HepG2 (cell line): ENCODE data around the gene GEMIN2. TPM values are rescaled to one million over a fixed set of nuclear protein-coding genes. Genes with fewer than 3 reads are reported as not detected.

Experiments used
- ATAC-seq: fragments of 200-7000 bp; cut with Tn5 transposase; 3 replicates; pipeline ENCODE4 v1.9.1; 2020; ENCODE audit warnings: mild to moderate bottlenecking, moderate library complexity
- BruUV-seq: library from RNA; stranded (reverse); fragments of 400-500 nt; replicated peaks from 2 replicates; lab custom pipeline; 2021; lab: Mats Ljungman, UMichigan
- CTCF ChIA-PET: fragments of 300-600 bp; formaldehyde crosslinking; extraction: SDS; loops from one replicate; lab custom pipeline; 2021; ENCODE audit warnings: low total read pairs, inconsistent platforms, low intra/inter-chr PET ratio; lab: Yijun Ruan, JAX
- POLR2A ChIA-PET: fragments of 350-600 bp; sonication (Branson Sonifier 250); formaldehyde crosslinking; loops from one replicate; lab custom pipeline; 2020; ENCODE audit warnings: antibody characterized with exemption, inconsistent platforms; lab: Yijun Ruan, JAX
- DNase-seq: peaks from one replicate; pipeline ENCODE4 v3.0.0-alpha.2; 2015; ENCODE audit warnings: low spot score
- FAIRE-seq: peaks from 3 replicates; lab custom pipeline; 2011; peaks lifted over from hg19 to GRCh38; lab: Jason Lieb, UNC
- H2AFZ ChIP-seq: one replicate; pipeline ENCODE4 v1.6.1; 2011; ENCODE audit warnings: low read length, inconsistent platforms
- H3K27ac ChIP-seq: fragments of 300-600 bp; 3 replicates; pipeline ENCODE4 v1.8.0; 2011; ENCODE audit warnings: mixed run types, mild to moderate bottlenecking, mixed read lengths, low read length, inconsistent platforms; ENCODE audit not compliant: insufficient read depth; ENCODE audit errors: extremely low read length
- H3K27me3 ChIP-seq, 2 experiments: fragments of 200-600 bp in 1 of 2; 2 replicates in 1 of 2; 3 replicates in 1 of 2; pipeline versions ENCODE4 v1.6.0 to v1.8.0; 2011; ENCODE audit warnings: low read length in 2 of 2, mild to moderate bottlenecking in 2 of 2, moderate library complexity in 2 of 2, inconsistent platforms in 1 of 2; ENCODE audit not compliant: insufficient read depth in 2 of 2, control insufficient read depth in 1 of 2
- H3K36me3 ChIP-seq, 2 experiments: fragments of 200-600 bp in 1 of 2; replicated peaks in 1 of 2; 2 replicates in 1 of 2; 3 replicates in 1 of 2; pipeline versions ENCODE4 v1.5.1 to v1.8.0; 2011; ENCODE audit warnings: low read length in 2 of 2, inconsistent platforms in 1 of 2; ENCODE audit not compliant: insufficient read depth in 2 of 2, control insufficient read depth in 1 of 2
- H3K4me1 ChIP-seq: 2 replicates; pipeline ENCODE4 v1.5.1; 2012; ENCODE audit warnings: low read length, inconsistent platforms; ENCODE audit not compliant: insufficient read depth
- H3K4me2 ChIP-seq: 2 replicates; pipeline ENCODE4 v1.6.0; 2011; ENCODE audit warnings: low read depth, low read length, inconsistent platforms
- H3K4me3 ChIP-seq, 3 experiments: fragments of 200-600 bp in 1 of 3; sonication (generic), shearing (Covaris generic) in 1 of 3; replicated peaks in 1 of 3; 2 replicates each; pipeline ENCODE4 v1.5.1; 2011 to 2016; ENCODE audit warnings: low read length in 3 of 3, inconsistent platforms in 2 of 3, low read depth in 2 of 3, mild to moderate bottlenecking in 2 of 3, control low read depth in 1 of 3, mixed read lengths in 1 of 3; ENCODE audit not compliant: insufficient read depth in 1 of 3
- H3K79me2 ChIP-seq: one replicate; pipeline ENCODE4 v1.6.1; 2011; ENCODE audit warnings: low read length, inconsistent platforms; ENCODE audit not compliant: insufficient read depth
- H3K9ac ChIP-seq: 2 replicates; pipeline ENCODE4 v1.6.0; 2011; ENCODE audit warnings: mild to moderate bottlenecking, low read depth, low read length, inconsistent platforms; ENCODE audit not compliant: insufficient read depth
- H3K9me3 ChIP-seq: 2 replicates; pipeline ENCODE4 v1.5.1; 2012; ENCODE audit warnings: mild to moderate bottlenecking, low read length
- H4K20me1 ChIP-seq: 2 replicates; pipeline ENCODE4 v1.6.0; 2011; ENCODE audit warnings: inconsistent platforms, mild to moderate bottlenecking, low read length, moderate library complexity; ENCODE audit not compliant: insufficient read depth
- ATF7 ChIP-seq, 2 experiments: fragments of 450-650 bp in 1 of 2; sonication (generic) in 1 of 2; formaldehyde crosslinking in 1 of 2; IDR thresholded peaks; 2 replicates each; pipeline versions ENCODE4 v1.4.0 to v1.6.1; 2016 to 2020; ENCODE audit warnings: antibody characterized with exemption in 1 of 2, mild to moderate bottlenecking in 1 of 2, missing genetic modification reagents in 1 of 2
- ATM ChIP-seq: fragments of 450-650 bp; IDR thresholded peaks from 2 replicates; pipeline ENCODE4 v1.7.1; 2017; ENCODE audit warnings: mild to moderate bottlenecking, borderline replicate concordance
- DNMT3B ChIP-seq: conservative IDR thresholded peaks from 2 replicates; pipeline ENCODE4 v1.6.1; 2016; ENCODE audit warnings: missing biosample characterization, control low read depth
- FOXA1 ChIP-seq, 2 experiments: fragments of 450-650 bp in 1 of 2; sonication (generic) in 1 of 2; formaldehyde crosslinking in 1 of 2; IDR thresholded peaks; 2 replicates each; pipeline versions ENCODE4 v1.4.0 to v1.6.1; 2016 to 2020; ENCODE audit warnings: missing genetic modification reagents in 1 of 2
- FOXK2 ChIP-seq: fragments of 450-650 bp; IDR thresholded peaks from 2 replicates; pipeline ENCODE4 v1.6.1; 2016
- FOXP1 ChIP-seq, 2 experiments: fragments of 450-650 bp in 1 of 2; IDR thresholded peaks; 2 replicates each; pipeline ENCODE4 v1.6.1; 2017 to 2018; ENCODE audit warnings: antibody characterized with exemption in 1 of 2
- IRX3 ChIP-seq: sonication (generic); formaldehyde crosslinking; IDR thresholded peaks from 2 replicates; pipeline ENCODE4 v1.8.1; 2023; ENCODE audit warnings: mild to moderate bottlenecking, low read depth, missing genetic modification reagents, borderline replicate concordance
- JUNB ChIP-seq: sonication (generic); formaldehyde crosslinking; IDR thresholded peaks from 2 replicates; pipeline ENCODE4 v1.8.0; 2022; ENCODE audit warnings: missing genetic modification reagents, mild to moderate bottlenecking, borderline replicate concordance
- MED13 ChIP-seq: sonication (generic); formaldehyde crosslinking; IDR thresholded peaks from 2 replicates; pipeline ENCODE4 v1.5.0; 2020; ENCODE audit warnings: missing genetic modification reagents
- NR2F1 ChIP-seq, 2 experiments: fragments of 450-650 bp in 1 of 2; formaldehyde crosslinking in 1 of 2; IDR thresholded peaks; 2 replicates each; pipeline versions ENCODE4 v1.5.0 to v1.6.1; 2016 to 2020; ENCODE audit warnings: mild to moderate bottlenecking in 1 of 2, missing compliant biosample characterization in 1 of 2, missing genetic modification reagents in 1 of 2, moderate library complexity in 1 of 2
- POLR2A ChIP-seq, 2 experiments: IDR thresholded peaks; 2 replicates each; pipeline ENCODE4 v1.6.1; 2011; ENCODE audit warnings: low read depth in 2 of 2, low read length in 2 of 2, mild to moderate bottlenecking in 1 of 2, moderate library complexity in 1 of 2; ENCODE audit not compliant: insufficient read depth in 1 of 2
- RAD51 ChIP-seq: fragments of 450-650 bp; IDR thresholded peaks from 2 replicates; pipeline ENCODE4 v1.6.1; 2016; ENCODE audit warnings: borderline replicate concordance
- SP1 ChIP-seq, 2 experiments: fragments of 450-650 bp in 1 of 2; sonication (generic) in 1 of 2; formaldehyde crosslinking in 1 of 2; IDR thresholded peaks; 2 replicates each; pipeline versions ENCODE4 v1.4.0 to v1.6.1; 2016 to 2020; ENCODE audit warnings: missing genetic modification reagents in 1 of 2
- SP140L ChIP-seq: sonication (generic); formaldehyde crosslinking; IDR thresholded peaks from 2 replicates; pipeline ENCODE4 v1.4.0; 2020; ENCODE audit warnings: missing genetic modification reagents, borderline replicate concordance
- SRF ChIP-seq: IDR thresholded peaks from 2 replicates; pipeline ENCODE4 v1.6.1; 2011; ENCODE audit warnings: mild to moderate bottlenecking, low read depth, low read length, moderate library complexity
- TBX2 ChIP-seq: sonication (generic); formaldehyde crosslinking; IDR thresholded peaks from 2 replicates; pipeline ENCODE4 v1.5.0; 2020; ENCODE audit warnings: missing genetic modification reagents, mild to moderate bottlenecking, borderline replicate concordance
- ZNF18 ChIP-seq: sonication (generic); formaldehyde crosslinking; IDR thresholded peaks from 2 replicates; pipeline ENCODE4 v1.8.0; 2022; ENCODE audit warnings: mild to moderate bottlenecking, missing genetic modification reagents; ENCODE audit not compliant: insufficient replicate concordance
- ZNF430 ChIP-seq: sonication (generic); formaldehyde crosslinking; IDR thresholded peaks from 2 replicates; pipeline ENCODE4 v1.9.0; 2021; ENCODE audit warnings: mild to moderate bottlenecking, missing genetic modification reagents
- ZNF441 ChIP-seq: sonication (generic); formaldehyde crosslinking; IDR thresholded peaks from 2 replicates; pipeline ENCODE4 v1.7.0; 2021; ENCODE audit warnings: missing genetic modification reagents, borderline replicate concordance
- ZNF598 ChIP-seq: sonication (generic); formaldehyde crosslinking; IDR thresholded peaks from 2 replicates; pipeline ENCODE4 v1.5.1; 2020; ENCODE audit warnings: mild to moderate bottlenecking, missing genetic modification reagents, borderline replicate concordance
- ZNF782 ChIP-seq: sonication (generic); formaldehyde crosslinking; IDR thresholded peaks from 2 replicates; pipeline ENCODE4 v1.4.0; 2020; ENCODE audit warnings: missing genetic modification reagents, mild to moderate bottlenecking, borderline replicate concordance
- WGBS: methylation state at CpG from one replicate; pipeline ENCODE4 v1.1.6; 2017; ENCODE audit warnings: low lambda C conversion rate; 5-methylcytosine and 5-hydroxymethylcytosine counted together
- in situ Hi-C: cut with HindIII; loops from 2 replicates; pipeline ENCODE4 v1.10.0; 2017; ENCODE audit warnings: low pct_unique_long_range_greater_than_20kb; ENCODE audit not compliant: extremely low pct_ligation_motif_present
- intact Hi-C: fragments of 100-400 bp; cut with micrococcal nuclease; formaldehyde crosslinking; loops from one replicate; pipeline ENCODE4 v1.10.0; 2022; ENCODE audit not compliant: unreplicated experiment
- polyA plus RNA-seq, 8 experiments: library from polyadenylated mRNA; depleted of rRNA in 3 of 8; stranded (reverse) in 7 of 8; unstranded in 1 of 8; fragments of >200 nt; fragmentation: Illumina TruSeq in 4 of 8; extraction: Trizol in 4 of 8; gene quantifications; 2 replicates each; pipeline versions ENCODE4 v1.2.1 to v1.2.3, GENCODE V29; 2011 to 2016; ENCODE audit warnings: low read depth in 4 of 8, missing spikeins in 1 of 8, mixed read lengths in 1 of 8; ENCODE audit not compliant: insufficient read depth in 1 of 8
- total RNA-seq, 5 experiments: library from RNA; depleted of rRNA; stranded (reverse); fragments of >200 nt; fragmentation: Illumina TruSeq; extraction: Trizol; gene quantifications; 2 replicates each; pipeline ENCODE4 v1.2.3, GENCODE V29; 2016; ENCODE audit warnings: low read depth in 1 of 5
- TF ChIP-seq, protein P1 (sequence below): fragments of 450-650 bp; IDR thresholded peaks from 2 replicates; pipeline ENCODE4 v1.6.1; 2017

The GEMIN2 gene
- total and polyA plus RNA-seq, 2 of the 13 experiments (the other 11 are each of a cell fraction or from before 2014, with no cell fraction given), result 54.8 to 110 TPM

DNA sequence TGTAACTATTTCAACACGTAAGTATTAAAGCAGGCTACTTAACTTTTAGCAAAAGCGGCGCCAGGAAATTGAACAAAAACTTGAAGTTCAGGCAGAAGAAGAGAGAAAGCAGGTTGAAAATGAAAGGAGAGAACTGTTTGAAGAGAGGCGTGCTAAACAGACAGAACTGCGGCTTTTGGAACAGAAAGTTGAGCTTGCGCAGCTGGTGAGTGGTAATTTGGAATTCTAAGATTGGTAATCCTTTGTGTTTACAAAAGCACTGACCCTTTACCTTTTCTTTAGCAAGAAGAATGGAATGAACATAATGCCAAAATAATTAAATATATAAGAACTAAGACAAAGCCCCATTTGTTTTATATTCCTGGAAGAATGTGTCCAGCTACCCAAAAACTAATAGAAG, 64.9 kb downstream of the GEMIN2 start (continued):
- no peak for TF ChIP-seq ZNF441 (CRISPR knock-in tag)

- Histone ChIP-seq H3K9me3 (no peaks in the 10 kb centered on the region), H4K20me1 (peaks cover 11% of the 10 kb centered on the region), H3K27ac (no peak overlapping the region), H3K79me2 (peaks cover 36% of the 10 kb centered on the region), H3K4me2 (no peak overlapping the region), H3K27me3 (no peaks in the 10 kb centered on the region; a peak in 1 of 5 replicates), H3K36me3 (peaks cover 47 to 79% of the 10 kb centered on the region in 2 experiments), H3K4me3 (no peak overlapping the region), H3K9ac (no peak overlapping the region), H2AFZ (no peak overlapping the region), H3K4me1 (peaks cover 53% of the 10 kb centered on the region)
- 97% methylated on average over 5 of the region's 5 CpGs for WGBS
- ChIA-PET CTCF (no interaction called here), POLR2A (interaction anchor here (0.8 to 9.0 kb wide), 5 partner anchors 10 to 252 kb away, joined by 3 to 99 read pairs (median 5); partner anchors contain the start of genes FBXO33, GEMIN2, SEC23A and TRAPPC6B)
- no TSS peak for BruUV-seq
- DNase-seq, result no peak
- intact Hi-C loops (no loop called here), in situ Hi-C loops (no loop called here)
- FAIRE-seq, result no peak
- no peak for ATAC-seq
- TF ChIP-seq ZNF18 (CRISPR knock-in tag) (no peak), NR2F1 (CRISPR knock-in tag; IDR thresholded peaks at IDR 0.05) (no peak), DNMT3B (CRISPR knock-in tag) (no peak), SP140L (CRISPR knock-in tag) (no peak), RAD51 (peak; percentile 44), ATM (peak; percentile 87; the same call in 1 of the 2 replicates), IRX3 (CRISPR knock-in tag) (no peak), FOXP1 (IDR thresholded peaks at IDR 0.05) (peak; percentile 80), FOXP1 (CRISPR knock-in tag; IDR thresholded peaks at IDR 0.05) (no peak), MED13 (CRISPR knock-in tag) (no peak), SP1 (IDR thresholded peaks at IDR 0.05) (0 out of 2 replicates have a peak, but pooled peaks have one; percentile 21), SP1 (CRISPR knock-in tag; IDR thresholded peaks at IDR 0.05) (no peak), JUNB (CRISPR knock-in tag) (peak; percentile 56; the same call in 1 of the 2 replicates), POLR2A (IDR thresholded peaks at IDR 0.05; ENCODE audit: insufficient read depth in 1 of 2, low read depth in 2 of 2, low read length in 2 of 2) (peak; percentile 4 to 61; a peak in 2 of 4 replicates), ZNF430 (0 out of 2 replicates have a peak, but pooled peaks have one; percentile 36), FOXK2 (0 out of 2 replicates have a peak, but pooled peaks have one; percentile 51), ATF7 (IDR thresholded peaks at IDR 0.05) (peak; percentile 49; the same call in 1 of the 2 replicates), ATF7 (CRISPR knock-in tag; IDR thresholded peaks at IDR 0.05) (no peak), ZNF598 (no peak), ZNF782 (CRISPR knock-in tag) (no peak), SRF (no peak), TBX2 (CRISPR knock-in tag) (no peak), FOXA1 (IDR thresholded peaks at IDR 0.05) (peak; percentile 8; the same call in 1 of the 2 replicates), FOXA1 (CRISPR knock-in tag; IDR thresholded peaks at IDR 0.05) (no peak)
- TF ChIP-seq, protein P1, sequence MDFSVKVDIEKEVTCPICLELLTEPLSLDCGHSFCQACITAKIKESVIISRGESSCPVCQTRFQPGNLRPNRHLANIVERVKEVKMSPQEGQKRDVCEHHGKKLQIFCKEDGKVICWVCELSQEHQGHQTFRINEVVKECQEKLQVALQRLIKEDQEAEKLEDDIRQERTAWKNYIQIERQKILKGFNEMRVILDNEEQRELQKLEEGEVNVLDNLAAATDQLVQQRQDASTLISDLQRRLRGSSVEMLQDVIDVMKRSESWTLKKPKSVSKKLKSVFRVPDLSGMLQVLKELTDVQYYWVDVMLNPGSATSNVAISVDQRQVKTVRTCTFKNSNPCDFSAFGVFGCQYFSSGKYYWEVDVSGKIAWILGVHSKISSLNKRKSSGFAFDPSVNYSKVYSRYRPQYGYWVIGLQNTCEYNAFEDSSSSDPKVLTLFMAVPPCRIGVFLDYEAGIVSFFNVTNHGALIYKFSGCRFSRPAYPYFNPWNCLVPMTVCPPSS, result peak; percentile 96; the same call in 1 of the 2 replicates
These were observed 66.4 kb downstream of the GEMIN2 start for GRCh38 chr14:39180553-39180952.
